Suprapubic skin (tissue), 4 donors: Measurements from ENCODE around the gene VPS8. TPM values are rescaled to one million over a fixed set of nuclear protein-coding genes. Genes with fewer than 3 reads are reported as not detected.
"Not testable (repeated sequence)": the region's sequence is repeated elsewhere in the genome, so short reads cannot be mapped to it uniquely, and the experiment has no call there.

ENCODE experiments used
- DNase-seq, 2 donors: peaks; one replicate each; pipeline ENCODE4 v3.0.0-alpha.2; 2019; ENCODE audit warnings: low spot score in 2 of 2
- H3K27ac ChIP-seq: fragments of 200-600 bp; sonication (generic); one replicate; pipeline ENCODE4 v1.5.1; 2019
- H3K27me3 ChIP-seq: fragments of 200-600 bp; sonication (generic); one replicate; pipeline ENCODE4 v1.5.1; 2019
- H3K36me3 ChIP-seq: fragments of 200-600 bp; sonication (generic); one replicate; pipeline ENCODE4 v1.5.1; 2019
- H3K4me1 ChIP-seq: fragments of 200-600 bp; sonication (generic); one replicate; pipeline ENCODE4 v1.5.1; 2019
- H3K4me3 ChIP-seq: fragments of 200-600 bp; sonication (generic); one replicate; pipeline ENCODE4 v1.5.1; 2019; ENCODE audit warnings: mild to moderate bottlenecking
- H3K9me3 ChIP-seq: fragments of 200-600 bp; sonication (generic); one replicate; pipeline ENCODE4 v1.5.1; 2019
- EP300 ChIP-seq: sonication (generic); formaldehyde crosslinking; IDR thresholded peaks from one replicate; pipeline ENCODE4 v1.6.1; 2017; ENCODE audit warnings: antibody characterized with exemption
- POLR2A ChIP-seq, 2 donors: fragments of 450-650 bp; IDR thresholded peaks; one replicate each; pipeline ENCODE4 v1.6.1; 2017; ENCODE audit warnings: antibody characterized with exemption in 2 of 2, mild to moderate bottlenecking in 2 of 2, moderate library complexity in 2 of 2
- POLR2AphosphoS5 ChIP-seq, 3 donors: sonication (generic); formaldehyde crosslinking; IDR thresholded peaks; one replicate each; pipeline ENCODE4 v1.6.1; 2017; ENCODE audit warnings: antibody characterized with exemption in 3 of 3
- WGBS: methylation state at CpG from one replicate; pipeline ENCODE4 v1.1.5; 2018; 5-methylcytosine and 5-hydroxymethylcytosine counted together
- total RNA-seq, 4 donors: library from RNA; depleted of rRNA; stranded (reverse); fragments of >200 nt; gene quantifications; one replicate each; pipeline ENCODE4 v1.1.0, GENCODE V29; 2016
- TF ChIP-seq, protein P1 (sequence below), 2 donors: fragments of 200-600 bp in 1 of 2; fragments of 450-650 bp in 1 of 2; sonication (generic) in 1 of 2; IDR thresholded peaks; one replicate each; pipeline ENCODE4 v1.5.1; 2016 to 2019; ENCODE audit warnings: antibody characterized with exemption in 2 of 2, mild to moderate bottlenecking in 1 of 2, moderate library complexity in 1 of 2

Gene VPS8
- total RNA-seq, 4 donors from 2014 or later: 36.1 to 93.8 (median 57.2) TPM

DNA sequence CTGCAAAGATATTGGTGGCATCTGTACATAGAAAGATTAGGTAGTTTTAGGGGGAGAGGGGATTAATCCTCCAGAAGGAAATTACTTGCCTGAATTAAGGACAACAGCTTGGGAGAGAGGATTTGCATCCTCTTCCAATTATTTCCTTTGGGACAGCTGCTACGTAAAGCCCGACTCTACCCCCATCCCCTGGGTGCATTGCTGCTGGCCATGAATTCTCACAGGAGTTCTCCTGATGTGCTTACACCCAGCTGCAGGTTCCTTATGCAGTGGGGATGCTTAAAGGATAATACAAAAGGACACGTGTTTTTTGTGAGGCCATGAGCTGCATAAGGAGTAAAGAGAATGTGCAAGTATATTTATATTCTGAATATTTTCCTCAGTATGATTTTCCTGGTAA lies 132.3 kb downstream of the VPS8 start:
- WGBS: 83% methylated on average over 3 of the region's 3 CpGs
- Histone ChIP-seq H3K4me1 (no peaks in the 10 kb centered on the region), H3K36me3 (peaks cover 36% of the 10 kb centered on the region), H3K4me3 (no peak overlapping the region), H3K27ac (no peak overlapping the region), H3K9me3 (no peaks in the 10 kb centered on the region), H3K27me3 (no peaks in the 10 kb centered on the region)
- DNase-seq: no peak
- TF ChIP-seq, protein P1, sequence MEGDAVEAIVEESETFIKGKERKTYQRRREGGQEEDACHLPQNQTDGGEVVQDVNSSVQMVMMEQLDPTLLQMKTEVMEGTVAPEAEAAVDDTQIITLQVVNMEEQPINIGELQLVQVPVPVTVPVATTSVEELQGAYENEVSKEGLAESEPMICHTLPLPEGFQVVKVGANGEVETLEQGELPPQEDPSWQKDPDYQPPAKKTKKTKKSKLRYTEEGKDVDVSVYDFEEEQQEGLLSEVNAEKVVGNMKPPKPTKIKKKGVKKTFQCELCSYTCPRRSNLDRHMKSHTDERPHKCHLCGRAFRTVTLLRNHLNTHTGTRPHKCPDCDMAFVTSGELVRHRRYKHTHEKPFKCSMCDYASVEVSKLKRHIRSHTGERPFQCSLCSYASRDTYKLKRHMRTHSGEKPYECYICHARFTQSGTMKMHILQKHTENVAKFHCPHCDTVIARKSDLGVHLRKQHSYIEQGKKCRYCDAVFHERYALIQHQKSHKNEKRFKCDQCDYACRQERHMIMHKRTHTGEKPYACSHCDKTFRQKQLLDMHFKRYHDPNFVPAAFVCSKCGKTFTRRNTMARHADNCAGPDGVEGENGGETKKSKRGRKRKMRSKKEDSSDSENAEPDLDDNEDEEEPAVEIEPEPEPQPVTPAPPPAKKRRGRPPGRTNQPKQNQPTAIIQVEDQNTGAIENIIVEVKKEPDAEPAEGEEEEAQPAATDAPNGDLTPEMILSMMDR (IDR thresholded peaks at IDR 0.05): no peak
- no peak for TF ChIP-seq POLR2A (IDR thresholded peaks at IDR 0.05)
- no peak for TF ChIP-seq POLR2AphosphoS5 (IDR thresholded peaks at IDR 0.05)
- TF ChIP-seq EP300: no peak

DNA sequence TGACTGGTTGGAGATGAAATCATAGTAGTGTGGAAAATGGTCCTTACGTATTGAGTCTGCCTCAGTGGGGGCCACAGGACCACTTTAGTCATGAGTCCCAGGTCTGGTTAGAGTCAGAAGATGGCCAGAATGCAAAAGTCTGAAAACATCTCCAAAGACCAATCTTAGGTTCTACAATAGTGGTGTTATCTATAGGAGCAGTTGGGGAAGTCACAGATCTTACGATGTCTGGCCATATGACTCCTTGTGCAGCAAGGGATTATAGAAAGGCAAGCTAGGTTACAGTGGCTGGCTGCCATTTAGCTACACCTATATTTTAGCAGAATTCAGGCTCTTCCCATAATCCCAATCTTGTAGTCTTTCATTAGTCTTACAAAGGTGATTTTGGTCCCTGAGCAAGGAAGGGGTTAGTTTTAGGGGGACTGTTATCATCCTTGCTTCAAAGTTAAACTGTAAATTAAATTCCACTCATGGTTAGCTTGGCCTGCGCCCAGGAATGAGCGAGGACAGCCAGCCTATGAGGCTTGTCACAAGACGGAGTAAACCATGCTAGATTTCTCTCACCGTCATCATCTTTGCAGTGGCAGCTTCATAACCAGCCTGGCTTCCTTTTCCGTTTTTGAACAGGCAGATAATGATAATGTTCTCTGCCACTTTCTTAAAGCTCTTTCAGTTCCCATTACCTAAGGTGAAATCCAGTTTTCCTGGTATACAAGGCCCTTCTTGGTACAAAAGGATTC lies 134.1 kb downstream of the VPS8 start:
- no peak overlapping the region for H3K27ac ChIP-seq
- H3K9me3 ChIP-seq: no peaks in the 10 kb centered on the region
- H3K4me3 ChIP-seq: no peak overlapping the region
- 92% methylated on average over 7 of the region's 7 CpGs for WGBS
- TF ChIP-seq EP300: no peak
- TF ChIP-seq, protein P1 (IDR thresholded peaks at IDR 0.05): no peak
- TF ChIP-seq POLR2A (IDR thresholded peaks at IDR 0.05): no peak
- TF ChIP-seq POLR2AphosphoS5 (IDR thresholded peaks at IDR 0.05): no peak
- no peak for DNase-seq
- H3K36me3 ChIP-seq: peaks cover 27% of the 10 kb centered on the region
- no peaks in the 10 kb centered on the region for H3K4me1 ChIP-seq
- no peaks in the 10 kb centered on the region for H3K27me3 ChIP-seq

DNA sequence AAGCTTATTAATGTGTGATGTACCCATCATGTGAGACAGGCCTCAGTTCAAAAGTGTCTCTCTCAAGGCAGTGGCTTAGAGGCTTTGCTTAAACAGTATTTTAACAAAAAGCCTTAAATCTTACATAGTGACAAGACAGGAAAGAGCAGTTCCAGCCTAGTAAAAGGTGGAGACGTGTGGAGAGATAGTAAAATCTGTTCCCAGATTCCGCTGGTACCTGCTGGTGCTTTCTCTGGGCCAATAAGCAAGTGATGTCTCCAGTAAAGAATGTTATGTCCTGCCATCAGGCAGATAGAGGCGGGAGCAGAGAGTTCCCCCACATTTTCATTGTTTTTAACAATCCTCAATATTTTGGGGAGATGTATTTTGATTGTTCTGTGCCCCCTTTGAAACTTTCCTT lies 135.0 kb downstream of the VPS8 start:
- Histone ChIP-seq H3K27ac (no peak overlapping the region), H3K36me3 (peaks cover 23% of the 10 kb centered on the region), H3K4me1 (no peaks in the 10 kb centered on the region), H3K27me3 (no peaks in the 10 kb centered on the region), H3K9me3 (no peaks in the 10 kb centered on the region), H3K4me3 (no peak overlapping the region)
- TF ChIP-seq POLR2AphosphoS5 (IDR thresholded peaks at IDR 0.05) (no peak), POLR2A (IDR thresholded peaks at IDR 0.05) (no peak), EP300 (no peak)
- TF ChIP-seq, protein P1 (IDR thresholded peaks at IDR 0.05): no peak
- no peak for DNase-seq
- WGBS: 85% methylated on average over 3 of the region's 3 CpGs

DNA sequence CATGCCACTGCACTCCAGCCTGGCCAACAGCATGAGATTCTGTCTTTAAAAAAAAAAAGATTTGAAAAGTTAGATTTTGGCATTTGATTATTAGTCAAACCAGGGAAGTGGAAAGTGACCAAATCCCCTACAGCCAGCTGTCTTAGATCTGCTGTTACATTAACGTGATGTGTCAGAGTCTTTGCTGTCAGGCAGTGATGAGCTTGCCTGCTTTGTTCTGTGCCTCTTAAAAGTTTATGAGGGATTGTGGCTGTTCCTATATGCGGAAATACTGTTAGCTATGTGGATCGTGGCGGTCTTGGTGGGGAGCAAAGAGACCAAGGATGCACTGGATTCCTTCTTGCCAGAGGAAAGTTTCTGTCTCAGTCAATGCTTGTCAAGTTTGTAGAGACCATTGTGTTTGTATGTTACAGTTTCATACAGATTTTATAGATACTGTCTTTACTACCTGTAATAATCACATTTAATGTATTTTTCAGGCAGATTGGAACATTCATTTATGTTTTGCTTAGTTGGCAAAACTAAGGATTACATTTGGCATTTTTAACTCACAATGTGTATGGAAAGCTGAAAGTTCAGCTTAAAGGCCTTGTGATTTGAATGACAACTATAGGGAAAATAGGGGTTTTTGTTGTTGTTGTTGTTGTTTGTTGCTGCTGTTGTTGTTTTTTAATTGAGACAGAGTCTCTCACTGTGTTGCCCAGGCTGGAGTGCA lies 137.4 kb downstream of the VPS8 start:
- TF ChIP-seq POLR2A (IDR thresholded peaks at IDR 0.05) (no peak), EP300 (no peak), POLR2AphosphoS5 (IDR thresholded peaks at IDR 0.05) (no peak)
- TF ChIP-seq, protein P1 (IDR thresholded peaks at IDR 0.05): no peak

DNA sequence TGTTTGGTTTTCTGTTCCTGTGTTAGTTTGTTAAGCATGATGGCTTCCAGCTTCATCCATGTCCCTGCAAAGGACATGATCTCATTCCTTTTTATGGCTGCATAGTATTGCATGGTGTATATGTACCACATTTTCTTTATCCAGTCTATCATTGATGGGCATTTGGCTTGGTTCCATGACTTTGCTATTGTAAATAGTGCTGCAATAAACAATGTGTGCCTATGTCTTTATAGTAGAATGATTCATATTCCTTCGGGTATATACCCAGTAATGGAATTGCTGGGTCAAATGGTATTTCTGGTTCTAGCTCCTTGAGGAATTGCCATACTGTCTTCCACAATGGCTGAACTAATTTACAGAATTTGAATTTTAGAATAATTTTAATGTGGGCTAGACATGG lies 138.8 kb downstream of the VPS8 start:
- not testable (repeated sequence) for H3K36me3 ChIP-seq, H3K27ac ChIP-seq, H3K4me1 ChIP-seq, H3K4me3 ChIP-seq, DNase-seq, H3K27me3 ChIP-seq, H3K9me3 ChIP-seq
- WGBS: 86% methylated on average over 1 of the region's 1 CpG

More for the DNA sequence above, 137.4 kb downstream of the VPS8 start:
- no peaks in the 10 kb centered on the region for H3K9me3 ChIP-seq
- no peak for DNase-seq
- no peak overlapping the region for H3K27ac ChIP-seq
- H3K27me3 ChIP-seq: no peaks in the 10 kb centered on the region
- 89% methylated on average over 4 of the region's 4 CpGs for WGBS
- no peaks in the 10 kb centered on the region for H3K4me1 ChIP-seq
- H3K4me3 ChIP-seq: no peak overlapping the region
- H3K36me3 ChIP-seq: peaks cover 13% of the 10 kb centered on the region
